ENCODE results near the gene KCNJ13. TPM values are rescaled to one million over a fixed set of nuclear protein-coding genes. Genes with fewer than 3 reads are reported as not detected.

KCNJ13 gene
- not detected in 2 replicates for total RNA-seq (2014; rRNA removed; shearing (Covaris generic))

DNA sequence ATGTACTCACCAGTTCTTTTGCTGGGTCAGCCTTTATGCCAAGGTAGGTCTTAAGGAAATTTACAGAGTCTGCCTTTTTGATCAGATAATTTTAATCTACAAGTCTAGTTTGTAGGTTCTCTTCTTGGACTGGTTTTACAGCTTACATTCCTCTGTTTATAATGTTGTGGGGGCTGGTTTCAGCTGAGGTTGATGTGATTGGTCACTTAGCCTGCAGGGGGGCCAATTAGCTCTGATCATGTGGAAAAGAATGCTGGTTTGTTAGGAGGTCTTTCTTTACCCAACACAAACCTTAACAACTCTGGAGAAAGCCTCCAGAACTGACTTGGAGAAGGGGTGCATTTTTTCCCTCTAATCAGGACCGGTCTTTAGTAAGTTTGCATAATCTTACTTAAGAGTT is at the start of gene KCNJ13:
TSS of gene KCNJ13 (minus strand) at position 131 of the 400 bp plus-strand sequence. CDS start 5,203 bp downstream, outside the sequence.
- DNase-seq (ENCODE audit: low read depth) = peak; percentile 19

DNA sequence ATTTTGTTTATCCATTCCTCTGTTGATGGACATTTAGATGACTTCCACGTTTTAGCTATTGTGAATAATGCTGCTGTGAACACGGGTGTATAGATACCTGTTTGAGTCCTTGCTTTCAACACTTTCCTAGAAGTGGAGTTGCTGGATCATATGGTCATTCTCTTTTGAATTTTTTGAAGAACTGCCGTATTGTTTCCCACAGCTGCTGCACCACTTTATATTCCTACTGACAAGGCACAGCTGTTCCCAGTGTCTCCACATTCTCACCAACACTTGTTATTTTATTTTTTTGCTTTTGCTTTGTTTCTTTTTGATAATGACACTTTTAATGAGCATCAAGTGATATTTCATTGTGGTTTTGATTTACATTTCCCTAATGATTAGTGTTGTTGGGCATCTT is 41.4 kb upstream of the KCNJ13 start:
- DNase-seq (ENCODE audit: low read depth) = no peak

DNA sequence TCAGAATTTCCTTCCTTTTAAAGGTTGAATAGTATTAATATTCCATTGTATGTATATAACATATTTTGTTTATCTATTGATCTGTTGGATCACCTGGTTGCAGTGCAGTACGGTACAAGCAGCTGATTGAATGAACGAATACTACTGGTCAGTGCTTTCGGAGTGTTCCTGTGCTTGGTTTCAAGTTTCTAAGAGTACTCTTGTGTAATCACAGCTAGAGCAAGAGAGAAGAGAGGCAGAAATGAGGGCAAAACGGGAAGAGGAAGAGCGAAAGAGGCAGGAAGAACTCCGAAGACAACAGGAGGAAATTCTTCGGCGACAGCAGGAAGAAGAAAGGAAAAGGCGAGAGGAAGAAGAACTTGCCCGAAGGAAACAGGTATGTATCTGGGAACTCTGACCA is 40.3 kb upstream of the KCNJ13 start:
- DNase-seq (ENCODE audit: low read depth) = no peak

DNA sequence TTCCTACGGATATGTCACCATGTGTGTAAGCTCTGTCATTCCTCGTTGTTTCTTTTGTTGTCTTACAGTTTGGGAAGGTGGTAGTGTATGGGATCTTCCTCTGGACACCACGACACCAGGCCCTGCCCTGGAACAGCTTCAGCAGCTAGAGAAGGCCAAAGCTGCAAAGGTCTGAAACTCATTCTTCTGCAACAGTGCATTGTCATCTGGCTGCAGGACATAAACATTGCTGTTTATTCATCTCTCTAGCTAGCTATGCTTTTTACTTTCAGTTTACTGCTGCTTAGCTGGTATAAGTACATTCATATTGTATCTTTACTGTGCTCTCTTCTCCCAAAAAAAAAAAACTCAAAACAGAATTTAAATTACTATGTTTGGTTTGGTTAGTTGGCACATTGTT is 39.2 kb upstream of the KCNJ13 start:
- DNase-seq (ENCODE audit: low read depth) = no peak

DNA sequence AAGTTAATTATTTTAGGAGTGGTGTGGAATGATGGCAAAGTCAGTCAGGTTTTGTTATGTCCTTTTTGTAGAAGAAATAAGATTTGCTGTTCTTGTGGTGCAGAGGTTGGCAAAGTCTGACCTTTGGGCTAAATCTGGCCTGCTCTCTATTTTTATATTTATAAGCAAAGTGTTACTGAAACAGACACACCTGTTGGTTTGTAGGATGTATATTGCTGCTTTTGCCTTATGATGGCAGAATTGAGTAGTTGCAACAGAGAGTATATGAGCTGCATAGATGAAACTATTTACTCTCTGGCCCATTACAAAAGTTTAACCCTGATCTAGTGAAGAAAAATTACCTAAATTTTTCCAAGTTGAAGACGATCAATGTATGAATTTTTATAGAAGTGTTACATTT is 34.1 kb upstream of the KCNJ13 start:
- no peak for DNase-seq (ENCODE audit: low read depth)

DNA sequence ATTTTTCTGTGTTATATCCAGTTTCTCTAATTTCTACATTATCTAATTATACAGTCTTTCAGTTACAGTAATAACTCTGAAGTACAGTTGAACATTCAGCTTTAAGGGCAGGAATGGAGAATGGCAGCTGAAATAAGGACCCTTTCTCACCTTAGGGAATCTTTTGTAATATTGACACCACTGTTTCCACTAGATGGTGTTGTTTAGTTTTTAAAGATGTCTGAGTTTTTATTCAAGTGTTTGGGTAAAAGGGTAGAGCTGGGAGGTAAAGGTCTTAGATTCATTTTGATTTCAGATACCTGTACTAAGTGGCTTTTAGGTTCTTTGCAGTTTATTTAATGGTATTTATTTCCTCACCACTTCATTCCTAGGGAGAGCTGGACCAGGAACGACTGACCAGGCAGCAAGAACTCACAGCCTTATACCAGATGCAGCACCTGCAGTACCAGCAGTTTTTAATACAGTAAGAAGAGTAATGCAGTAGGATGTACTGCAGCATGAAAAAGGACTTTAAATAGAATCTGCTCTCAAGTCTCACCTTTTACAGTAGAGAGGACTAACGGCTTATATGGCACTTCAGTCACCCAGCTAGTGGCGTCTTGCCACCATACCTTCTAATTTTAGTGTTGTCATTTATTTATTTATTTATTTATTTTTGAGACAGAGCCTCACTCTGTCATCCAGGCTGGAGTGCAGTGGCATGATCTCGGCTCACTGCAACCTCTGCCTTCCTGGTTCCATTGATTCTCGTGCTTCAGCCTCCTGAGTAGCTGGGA is 33.2 kb upstream of the KCNJ13 start:
- peak; percentile 5 for DNase-seq (ENCODE audit: low read depth)

DNA sequence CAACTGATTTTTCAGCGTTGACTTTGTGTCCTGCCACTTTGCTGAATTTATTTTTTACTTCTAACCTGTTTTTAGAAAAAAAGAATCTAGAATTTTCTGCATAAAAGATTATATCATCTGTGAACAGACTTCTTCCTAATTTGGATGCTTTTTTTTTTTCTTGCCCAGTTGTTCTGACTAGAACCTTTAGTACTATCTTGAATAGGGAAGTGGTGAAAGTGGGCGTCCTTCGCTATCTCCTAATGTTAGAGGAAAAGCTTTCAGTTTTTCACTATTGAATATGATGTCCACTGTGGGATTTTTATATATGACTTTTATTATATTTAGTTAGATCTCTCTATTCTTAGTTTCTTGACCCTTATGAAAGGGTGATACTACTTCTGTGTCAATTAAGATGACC is 25.7 kb upstream of the KCNJ13 start:
- no peak for DNase-seq (ENCODE audit: low read depth)

DNA sequence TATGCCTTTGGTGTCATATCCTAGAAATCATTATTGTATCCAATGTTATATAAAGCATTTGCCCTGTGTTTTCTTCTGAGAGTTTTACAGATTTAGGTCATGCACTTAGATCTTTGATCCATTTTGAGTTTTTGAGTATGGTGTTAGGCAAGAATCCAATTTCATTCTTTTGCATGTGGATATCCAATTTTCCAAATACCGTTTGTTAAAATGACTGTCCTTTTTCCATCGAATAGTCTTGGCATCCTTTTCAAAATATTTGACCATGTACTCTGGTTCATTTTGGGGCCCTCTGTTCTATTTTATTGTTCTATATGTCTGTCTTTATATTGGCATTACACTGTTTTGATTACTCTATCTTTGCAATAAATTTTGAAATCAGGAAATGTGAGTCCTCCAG is 23.8 kb upstream of the KCNJ13 start:
- DNase-seq (ENCODE audit: low read depth) = no peak

DNA sequence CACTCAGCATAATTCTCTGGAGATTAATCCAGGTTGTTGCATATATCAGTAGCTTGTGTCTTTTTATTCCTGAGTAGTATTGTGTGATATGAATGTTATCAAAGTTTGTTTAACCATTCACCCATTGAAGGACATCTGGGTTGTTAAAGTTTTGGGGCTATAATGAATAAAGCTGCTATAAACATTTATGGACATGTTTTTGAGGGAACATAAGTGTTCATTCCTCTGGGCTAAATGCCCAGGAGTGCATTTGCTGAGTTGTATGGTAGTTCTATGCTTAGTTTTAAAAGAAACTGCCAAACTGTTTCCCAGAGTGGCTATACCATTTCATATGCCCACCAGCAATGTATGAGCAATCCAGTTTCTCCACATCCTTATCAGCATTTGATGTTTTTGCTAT is 21.8 kb upstream of the KCNJ13 start:
- DNase-seq (ENCODE audit: low read depth) = no peak

DNA sequence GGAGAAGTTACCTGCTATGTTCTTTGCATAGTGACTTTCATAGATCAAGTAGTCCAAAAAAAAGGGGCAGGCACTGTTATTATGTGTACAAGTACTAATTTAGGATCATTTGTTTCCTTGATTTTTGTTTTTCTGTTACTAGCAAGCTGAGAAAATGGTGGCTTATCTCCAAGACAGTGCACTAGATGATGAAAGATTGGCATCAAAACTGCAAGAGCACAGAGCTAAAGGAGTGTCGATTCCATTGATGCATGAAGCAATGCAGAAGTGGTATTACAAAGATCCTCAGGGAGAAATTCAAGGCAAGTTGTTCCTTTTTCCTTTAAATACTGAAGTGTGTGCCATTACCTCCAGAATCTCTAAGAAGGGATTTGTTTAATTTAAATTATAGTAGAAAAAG is 19.6 kb upstream of the KCNJ13 start:
- no peak for DNase-seq (ENCODE audit: low read depth)

DNA sequence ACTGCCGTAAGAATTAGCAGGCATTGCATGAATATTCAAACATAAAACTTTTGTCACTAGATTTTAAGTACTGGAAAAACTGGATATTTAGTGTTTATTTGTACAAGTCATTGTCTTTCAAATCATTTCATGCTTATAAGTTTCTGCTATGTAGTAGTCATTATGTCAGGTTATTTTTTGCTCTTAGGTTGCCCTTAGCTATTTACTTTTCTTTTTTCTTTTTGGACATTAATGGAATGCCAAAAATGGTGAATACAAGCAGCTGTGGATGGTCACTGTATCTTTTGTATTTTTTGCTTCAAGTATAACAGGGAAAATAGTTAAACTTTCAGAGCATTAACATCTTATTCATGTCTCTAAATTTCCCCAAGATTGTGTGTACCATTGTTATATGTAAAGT is 18.6 kb upstream of the KCNJ13 start:
- DNase-seq (ENCODE audit: low read depth) = no peak

DNA sequence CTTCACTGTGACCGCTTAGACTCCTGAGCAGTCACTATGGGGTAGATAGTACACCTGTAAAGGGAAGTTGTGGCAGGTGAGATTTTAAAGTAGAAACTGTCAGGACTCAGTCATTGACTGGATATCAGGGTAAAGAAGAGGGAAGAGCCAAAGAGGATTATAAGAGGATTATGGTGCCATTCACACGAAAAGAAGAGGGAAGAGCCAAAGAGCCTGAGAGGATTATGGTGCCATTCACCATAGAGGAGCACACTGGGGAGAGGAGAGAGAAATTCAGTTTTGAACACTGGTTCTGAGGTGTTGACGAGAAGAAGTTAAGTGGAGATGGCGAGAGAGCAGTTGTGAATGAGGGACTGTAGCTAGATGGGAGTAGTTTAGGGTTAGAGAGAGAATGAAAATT is 16.9 kb upstream of the KCNJ13 start:
- DNase-seq (ENCODE audit: low read depth) = no peak

DNA sequence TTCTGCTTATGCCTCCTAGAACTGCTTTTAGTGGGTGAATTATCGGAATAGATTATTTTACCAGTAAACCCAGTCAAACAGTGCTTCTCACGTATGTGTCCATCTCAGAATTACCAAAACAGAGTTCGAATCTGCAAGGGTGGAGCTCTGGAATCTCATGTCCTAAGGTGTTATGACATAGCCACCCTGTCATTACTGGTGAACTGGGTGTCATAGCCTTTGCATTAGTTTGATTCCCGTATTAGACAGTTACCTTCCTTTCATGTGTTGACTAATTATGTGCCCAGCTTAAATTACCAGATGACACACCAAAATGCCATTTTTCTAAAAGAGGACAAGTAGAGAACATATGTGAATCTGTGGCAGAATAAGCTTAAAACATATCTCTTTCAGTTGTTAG is 15.2 kb upstream of the KCNJ13 start:
- no peak for DNase-seq (ENCODE audit: low read depth)

DNA sequence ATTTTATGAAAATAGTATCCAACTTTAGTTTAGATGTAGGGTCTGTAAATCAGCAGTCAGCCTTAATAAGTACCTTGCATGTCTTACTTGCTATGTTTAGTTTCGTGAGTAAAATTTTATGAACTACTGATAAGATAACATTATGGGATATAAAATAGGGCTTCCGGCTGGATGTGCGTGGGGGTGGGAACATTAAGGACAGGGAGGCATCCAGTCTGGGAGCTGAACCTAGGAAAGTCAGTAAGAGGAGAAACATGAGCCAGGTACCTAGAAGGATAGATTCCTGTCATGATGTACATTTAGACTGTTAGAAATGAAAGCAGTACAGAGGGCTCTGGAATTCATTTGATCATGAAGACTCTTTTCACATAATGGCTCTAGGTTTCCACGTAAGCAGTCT is 12.7 kb upstream of the KCNJ13 start:
- DNase-seq (ENCODE audit: low read depth) = no peak

DNA sequence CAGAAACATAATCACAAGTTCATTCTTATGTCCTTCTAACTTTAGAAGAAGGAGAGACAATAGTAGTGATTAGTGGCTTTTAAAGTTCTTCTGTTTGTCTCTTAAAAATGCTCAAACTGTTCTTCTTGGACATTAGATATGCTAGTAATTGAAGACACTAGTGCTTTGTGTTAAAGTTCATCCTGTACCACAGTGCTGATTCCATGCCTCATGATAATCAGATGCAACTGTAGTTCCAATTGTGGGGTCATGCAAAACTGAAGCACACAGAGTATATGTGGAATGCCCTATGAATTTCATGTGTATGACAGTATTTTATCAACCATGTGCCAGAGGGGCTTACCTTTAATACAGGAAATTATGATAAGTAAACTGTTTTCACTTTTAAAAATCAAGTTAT is 11.4 kb upstream of the KCNJ13 start:
- no peak for DNase-seq (ENCODE audit: low read depth)

DNA sequence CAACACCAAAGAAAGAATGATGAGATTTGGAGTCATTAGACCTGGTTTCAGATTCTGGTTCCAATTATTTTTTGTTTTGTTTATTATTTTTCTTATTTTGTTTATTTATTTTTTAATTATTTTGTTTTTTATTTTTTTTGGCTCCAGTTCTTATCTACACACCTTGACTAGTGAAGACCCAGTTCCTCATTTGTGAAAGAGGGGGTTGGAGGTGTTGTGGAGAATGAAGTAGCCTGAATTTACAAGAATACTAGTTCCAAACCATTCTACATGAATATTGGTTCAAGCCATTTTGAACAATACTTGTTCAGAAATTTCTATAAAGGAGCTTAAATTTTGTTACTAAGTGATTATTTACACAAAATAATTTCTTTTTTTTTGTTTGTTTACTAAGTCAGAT is 6.9 kb upstream of the KCNJ13 start:
- no peak for DNase-seq (ENCODE audit: low read depth)

DNA sequence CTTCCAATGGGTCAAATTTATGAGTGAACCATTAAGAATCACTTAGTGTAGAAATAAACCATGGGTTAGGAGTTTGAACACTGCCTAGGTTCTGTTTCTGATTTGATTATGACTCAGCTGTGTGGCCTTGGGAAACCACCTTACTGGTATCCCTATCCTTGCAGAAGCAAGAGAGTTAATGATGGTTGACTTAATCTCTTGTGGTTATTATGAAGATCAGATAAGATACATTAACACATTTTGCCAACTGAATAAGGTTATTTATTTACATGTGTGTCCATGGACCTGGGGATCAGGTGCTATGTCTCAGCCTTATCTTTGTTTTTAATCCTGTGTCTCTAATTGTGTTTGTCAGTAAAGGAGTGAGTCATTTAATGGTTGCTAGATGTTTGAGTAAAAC is 5.4 kb upstream of the KCNJ13 start:
- peak; percentile 89 for DNase-seq (ENCODE audit: low read depth)

DNA sequence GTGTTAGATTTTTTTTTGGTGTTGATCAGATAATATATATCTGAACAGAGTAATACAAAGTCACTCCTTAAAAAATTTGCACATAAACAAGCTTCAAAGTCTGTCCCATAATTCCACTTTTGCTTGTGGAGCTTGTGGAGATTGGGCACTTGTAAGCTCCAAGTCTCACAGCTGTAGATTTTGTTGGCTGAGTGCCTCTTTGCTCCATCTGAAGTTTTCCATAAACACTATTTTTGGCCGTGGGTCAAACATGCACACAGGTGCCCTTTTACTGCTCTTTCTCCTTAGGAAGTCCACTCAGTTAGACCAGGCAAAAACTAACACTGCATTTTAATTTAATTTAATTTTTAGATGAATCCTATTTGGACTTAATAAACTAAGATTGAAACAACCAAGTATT is 3.6 kb upstream of the KCNJ13 start:
- DNase-seq (ENCODE audit: low read depth) = peak; percentile 14

DNA sequence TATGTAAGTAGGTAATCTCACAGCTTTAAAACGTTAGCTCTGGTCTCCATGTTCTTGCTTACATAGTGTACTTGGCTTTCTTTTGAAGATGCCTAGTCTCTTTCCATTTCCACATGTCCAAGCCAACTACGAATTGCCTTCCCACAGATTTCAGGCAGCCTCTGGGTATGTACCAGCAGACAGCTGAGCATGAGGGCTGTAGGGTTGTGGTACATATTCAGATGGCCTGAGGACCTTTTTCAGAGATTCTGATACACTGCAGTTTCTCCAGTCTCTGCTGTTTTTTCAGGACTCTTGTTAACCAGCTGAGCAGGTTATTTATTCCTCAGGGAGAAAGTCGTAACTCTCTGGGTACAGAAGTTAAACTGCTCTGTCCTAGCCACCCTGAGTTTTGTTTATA is 3.1 kb upstream of the KCNJ13 start:
- DNase-seq (ENCODE audit: low read depth) = peak; percentile 43

DNA sequence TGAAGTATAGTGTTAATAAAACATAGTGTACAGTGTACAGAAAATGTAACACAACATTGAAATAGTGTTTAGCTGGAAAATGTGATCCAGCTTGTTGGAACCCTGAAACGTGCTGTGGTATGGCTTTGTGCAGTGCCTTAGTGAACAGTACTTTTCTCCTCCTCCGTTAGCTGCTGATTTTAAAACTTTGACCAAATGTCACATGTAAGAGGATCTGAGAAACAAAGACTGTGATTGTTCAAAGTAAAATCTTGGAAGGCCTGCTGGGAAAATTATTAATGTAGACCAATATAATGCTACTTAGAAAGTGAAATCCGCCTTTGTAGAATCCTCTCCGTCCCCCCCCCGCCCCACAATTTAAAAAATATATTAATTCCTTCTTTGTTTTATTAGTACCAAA is 911 bp upstream of the KCNJ13 start:
- no peak for DNase-seq (ENCODE audit: low read depth)

DNA sequence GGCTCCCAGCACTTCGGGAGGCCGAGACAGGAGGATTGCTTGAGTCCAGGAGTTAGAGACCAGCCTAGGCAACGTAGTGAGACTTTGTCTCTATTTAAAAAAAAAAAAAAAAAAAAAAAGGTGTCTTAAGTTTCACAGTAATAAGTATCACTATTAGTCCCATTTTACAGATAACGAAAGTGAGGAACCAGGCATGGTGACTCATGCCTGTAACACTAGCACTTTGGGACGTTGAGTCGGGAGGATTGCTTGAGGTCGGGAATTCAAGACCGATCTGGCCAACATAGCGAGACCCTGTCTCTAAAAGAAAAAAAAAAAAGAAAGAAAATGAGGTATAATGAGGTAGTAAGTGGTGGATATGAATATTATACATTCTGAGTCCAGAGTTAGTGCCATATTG is 2.5 kb downstream of the KCNJ13 start:
- no peak for DNase-seq (ENCODE audit: low read depth)

DNA sequence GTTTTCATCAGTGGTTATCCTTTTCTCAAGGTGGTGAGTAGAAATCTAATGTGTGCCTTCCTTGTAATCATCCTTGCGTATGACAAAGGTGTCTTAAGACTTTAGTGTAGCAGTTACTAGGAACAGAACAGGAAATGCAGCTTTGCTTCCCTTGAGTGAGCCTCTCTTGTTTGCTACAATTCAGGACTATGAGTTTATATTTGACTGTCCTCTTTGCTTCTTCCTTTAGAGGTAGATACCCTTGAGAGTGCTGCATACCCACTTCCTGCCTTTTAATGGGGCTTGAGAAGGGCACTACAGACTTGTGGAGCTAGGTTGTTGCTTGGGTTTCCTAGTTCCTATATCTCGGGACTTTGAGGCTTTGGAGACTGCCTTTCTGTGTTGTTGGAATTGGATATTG is 3.8 kb downstream of the KCNJ13 start:
- no peak for DNase-seq (ENCODE audit: low read depth)

DNA sequence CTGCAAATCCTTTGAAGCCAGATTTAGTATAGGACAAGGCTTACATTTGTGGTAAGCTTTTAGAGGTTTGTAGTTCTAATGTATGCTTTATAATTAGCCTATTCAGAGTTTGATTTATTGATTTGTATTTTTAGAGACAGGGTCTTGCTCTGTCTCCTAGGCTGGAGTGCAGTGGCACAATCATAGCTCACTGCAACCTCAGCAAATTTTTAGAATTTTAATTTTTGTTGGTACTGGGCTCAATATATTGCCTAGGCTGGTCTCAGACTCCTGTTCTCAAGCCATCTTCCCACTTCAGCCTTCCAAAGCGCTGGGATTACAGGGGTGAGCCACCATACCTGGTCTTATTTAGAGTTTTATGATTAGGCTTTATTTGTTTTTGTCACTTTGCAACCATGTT is 4.5 kb downstream of the KCNJ13 start:
- no peak for DNase-seq (ENCODE audit: low read depth)

DNA sequence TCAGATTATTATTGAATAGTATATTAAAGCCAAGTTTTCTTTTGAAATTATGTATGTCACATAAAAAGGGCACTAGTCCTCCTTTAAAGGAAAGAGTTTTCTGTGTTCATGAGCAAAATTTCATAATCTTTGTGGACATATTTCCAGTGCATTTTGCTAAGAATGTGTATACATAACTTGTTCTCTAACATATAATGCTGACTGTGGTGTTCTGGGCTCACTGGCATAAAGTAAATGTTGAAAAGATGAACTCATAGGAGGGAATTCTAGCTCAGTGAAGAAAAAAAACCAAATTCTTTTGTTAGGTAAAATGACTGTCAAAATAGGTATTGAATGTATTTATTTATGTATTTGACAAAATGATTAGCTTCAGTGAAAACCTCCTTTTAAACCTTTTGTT is 6.2 kb downstream of the KCNJ13 start:
- DNase-seq (ENCODE audit: low read depth) = no peak

Data from RPMI7951 (cell line).